ENCODE results near the gene DGKG.

Gene DGKG

DNA sequence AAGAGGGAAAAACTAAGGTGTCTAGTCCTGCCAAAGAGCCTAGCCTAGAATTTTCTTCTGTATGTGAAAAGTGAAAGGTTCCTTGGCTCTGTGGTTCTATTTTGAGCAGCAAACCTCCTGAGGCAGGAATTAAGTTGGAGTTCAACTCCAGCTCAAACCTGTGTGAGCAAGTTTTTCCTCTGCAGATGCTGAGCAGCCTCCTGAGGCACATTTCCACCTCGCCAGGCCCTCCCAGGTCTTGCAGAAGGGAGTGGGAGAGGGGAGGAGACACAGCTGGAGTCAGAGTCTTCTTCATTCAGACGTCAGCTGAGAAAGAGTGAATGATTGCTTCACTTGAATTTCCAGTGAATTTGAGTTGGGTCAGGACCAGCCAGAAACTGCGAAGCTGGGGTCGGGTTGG, 183.6 kb downstream of the DGKG start:
- no peaks in the 10 kb centered on the region for H3K36me3 ChIP-seq (ENCODE audit: insufficient read depth, low read length)

GRCh38 chr3:186176373-186176990, 185.6 kb downstream of the DGKG start:
- Histone ChIP-seq H3K4me2 (ENCODE audit: low read depth, low read length, poor library complexity, severe bottlenecking) (no peak overlapping the region), H4K20me1 (ENCODE audit: insufficient read depth, low read length, poor library complexity, severe bottlenecking) (no peaks in the 10 kb centered on the region), H3K27me3 (ENCODE audit: insufficient read depth, low read length, poor library complexity, severe bottlenecking) (no peaks in the 10 kb centered on the region), H3F3A (ENCODE audit: low read depth) (no peaks in the 10 kb centered on the region), H3K4me1 (ENCODE audit: insufficient read depth, low read length, poor library complexity, severe bottlenecking) (peaks cover 9% of the 10 kb centered on the region), H3K36me3 (ENCODE audit: insufficient read depth, low read length) (no peaks in the 10 kb centered on the region), H3K79me2 (ENCODE audit: insufficient read depth, low read length) (no peaks in the 10 kb centered on the region), H2AFZ (ENCODE audit: low read length) (no peak overlapping the region), H3K9me2 (replicated peaks; ENCODE audit: low read depth, low read length) (no peaks in the 10 kb centered on the region), H3K4me3 (ENCODE audit: low read length, poor library complexity, severe bottlenecking) (no peak overlapping the region), H3K9me3 (ENCODE audit: insufficient read depth, low read depth, low read length) (no peaks in the 10 kb centered on the region), H3K9ac (ENCODE audit: low read depth, low read length, poor library complexity, severe bottlenecking) (no peak overlapping the region)
- TF ChIP-seq, protein P1, sequence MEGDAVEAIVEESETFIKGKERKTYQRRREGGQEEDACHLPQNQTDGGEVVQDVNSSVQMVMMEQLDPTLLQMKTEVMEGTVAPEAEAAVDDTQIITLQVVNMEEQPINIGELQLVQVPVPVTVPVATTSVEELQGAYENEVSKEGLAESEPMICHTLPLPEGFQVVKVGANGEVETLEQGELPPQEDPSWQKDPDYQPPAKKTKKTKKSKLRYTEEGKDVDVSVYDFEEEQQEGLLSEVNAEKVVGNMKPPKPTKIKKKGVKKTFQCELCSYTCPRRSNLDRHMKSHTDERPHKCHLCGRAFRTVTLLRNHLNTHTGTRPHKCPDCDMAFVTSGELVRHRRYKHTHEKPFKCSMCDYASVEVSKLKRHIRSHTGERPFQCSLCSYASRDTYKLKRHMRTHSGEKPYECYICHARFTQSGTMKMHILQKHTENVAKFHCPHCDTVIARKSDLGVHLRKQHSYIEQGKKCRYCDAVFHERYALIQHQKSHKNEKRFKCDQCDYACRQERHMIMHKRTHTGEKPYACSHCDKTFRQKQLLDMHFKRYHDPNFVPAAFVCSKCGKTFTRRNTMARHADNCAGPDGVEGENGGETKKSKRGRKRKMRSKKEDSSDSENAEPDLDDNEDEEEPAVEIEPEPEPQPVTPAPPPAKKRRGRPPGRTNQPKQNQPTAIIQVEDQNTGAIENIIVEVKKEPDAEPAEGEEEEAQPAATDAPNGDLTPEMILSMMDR (conservative IDR thresholded peaks at IDR 0.05; ENCODE audit: low read length), result no peak

More for the DNA sequence above, 183.6 kb downstream of the DGKG start:
- H3K9ac ChIP-seq (ENCODE audit: low read depth, low read length, poor library complexity, severe bottlenecking), result no peak overlapping the region
- H3K79me2 ChIP-seq (ENCODE audit: insufficient read depth, low read length), result no peaks in the 10 kb centered on the region
- no peaks in the 10 kb centered on the region for H3K9me2 ChIP-seq (replicated peaks; ENCODE audit: low read depth, low read length)
- no peaks in the 10 kb centered on the region for H4K20me1 ChIP-seq (ENCODE audit: insufficient read depth, low read length, poor library complexity, severe bottlenecking)
- no peak for TF ChIP-seq EZH2phosphoT487 (IDR thresholded peaks at IDR 0.05; ENCODE audit: borderline replicate concordance)
- TF ChIP-seq, protein P1 (conservative IDR thresholded peaks at IDR 0.05; ENCODE audit: low read length), result no peak
- H3K4me3 ChIP-seq (ENCODE audit: low read length, poor library complexity, severe bottlenecking), result no peak overlapping the region
- H3K9me3 ChIP-seq (ENCODE audit: insufficient read depth, low read depth, low read length), result no peaks in the 10 kb centered on the region
- no peak overlapping the region for H3K4me2 ChIP-seq (ENCODE audit: low read depth, low read length, poor library complexity, severe bottlenecking)
- no peak overlapping the region for H2AFZ ChIP-seq (ENCODE audit: low read length)
- no peaks in the 10 kb centered on the region for H3F3A ChIP-seq (ENCODE audit: low read depth)
- H3K27me3 ChIP-seq (ENCODE audit: insufficient read depth, low read length, poor library complexity, severe bottlenecking), result no peaks in the 10 kb centered on the region
- H3K4me1 ChIP-seq (ENCODE audit: insufficient read depth, low read length, poor library complexity, severe bottlenecking), result peaks cover 9% of the 10 kb centered on the region

DNA sequence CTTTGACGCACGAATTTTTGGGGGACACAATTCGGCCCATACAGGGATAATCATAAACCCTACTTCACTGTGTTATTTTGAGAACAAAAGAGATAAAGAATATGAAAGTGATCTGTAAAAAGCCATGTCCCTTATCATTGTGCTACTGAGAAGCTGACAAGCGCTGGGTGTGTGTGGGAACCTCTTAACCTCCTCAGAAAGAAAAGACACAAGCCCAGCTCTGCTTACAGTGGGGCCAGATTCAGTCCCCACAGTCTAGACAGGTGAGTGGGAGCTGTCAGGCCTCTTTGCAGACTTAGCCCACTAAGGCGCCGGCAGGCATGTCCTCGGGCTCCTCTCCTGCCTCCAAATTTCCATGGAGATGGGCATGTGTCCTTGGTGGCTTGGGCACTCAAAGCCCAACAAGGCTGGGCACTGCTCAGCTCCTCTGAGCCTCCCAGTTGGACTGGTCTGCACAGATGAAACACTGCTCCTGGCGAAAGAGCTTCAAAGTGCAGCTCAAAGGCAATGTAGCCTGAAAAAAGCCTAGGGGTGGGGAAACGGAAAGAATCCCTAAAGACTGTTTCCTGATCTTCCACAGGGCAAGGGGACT, 188.7 kb downstream of the DGKG start:
- no peak overlapping the region for H3K9ac ChIP-seq (ENCODE audit: low read depth, low read length, poor library complexity, severe bottlenecking)
- no peak overlapping the region for H3K4me2 ChIP-seq (ENCODE audit: low read depth, low read length, poor library complexity, severe bottlenecking)
- H3K9me3 ChIP-seq (ENCODE audit: insufficient read depth, low read depth, low read length), result no peaks in the 10 kb centered on the region
- H3K4me3 ChIP-seq (ENCODE audit: low read length, poor library complexity, severe bottlenecking), result no peak overlapping the region
- no peaks in the 10 kb centered on the region for H3K36me3 ChIP-seq (ENCODE audit: insufficient read depth, low read length)
- H2AFZ ChIP-seq (ENCODE audit: low read length), result no peak overlapping the region
- no peaks in the 10 kb centered on the region for H3K9me2 ChIP-seq (replicated peaks; ENCODE audit: low read depth, low read length)
- H3K4me1 ChIP-seq (ENCODE audit: insufficient read depth, low read length, poor library complexity, severe bottlenecking), result peaks cover 8% of the 10 kb centered on the region
- no peaks in the 10 kb centered on the region for H4K20me1 ChIP-seq (ENCODE audit: insufficient read depth, low read length, poor library complexity, severe bottlenecking)
- H3F3A ChIP-seq (ENCODE audit: low read depth), result no peaks in the 10 kb centered on the region
- H3K79me2 ChIP-seq (ENCODE audit: insufficient read depth, low read length), result no peaks in the 10 kb centered on the region
- no peak for TF ChIP-seq EZH2phosphoT487 (IDR thresholded peaks at IDR 0.05; ENCODE audit: borderline replicate concordance)
- TF ChIP-seq, protein P1 (conservative IDR thresholded peaks at IDR 0.05; ENCODE audit: low read length), result no peak
- H3K27me3 ChIP-seq (ENCODE audit: insufficient read depth, low read length, poor library complexity, severe bottlenecking), result no peaks in the 10 kb centered on the region
